ENCODE measurements around the gene SRRT.

DNA sequence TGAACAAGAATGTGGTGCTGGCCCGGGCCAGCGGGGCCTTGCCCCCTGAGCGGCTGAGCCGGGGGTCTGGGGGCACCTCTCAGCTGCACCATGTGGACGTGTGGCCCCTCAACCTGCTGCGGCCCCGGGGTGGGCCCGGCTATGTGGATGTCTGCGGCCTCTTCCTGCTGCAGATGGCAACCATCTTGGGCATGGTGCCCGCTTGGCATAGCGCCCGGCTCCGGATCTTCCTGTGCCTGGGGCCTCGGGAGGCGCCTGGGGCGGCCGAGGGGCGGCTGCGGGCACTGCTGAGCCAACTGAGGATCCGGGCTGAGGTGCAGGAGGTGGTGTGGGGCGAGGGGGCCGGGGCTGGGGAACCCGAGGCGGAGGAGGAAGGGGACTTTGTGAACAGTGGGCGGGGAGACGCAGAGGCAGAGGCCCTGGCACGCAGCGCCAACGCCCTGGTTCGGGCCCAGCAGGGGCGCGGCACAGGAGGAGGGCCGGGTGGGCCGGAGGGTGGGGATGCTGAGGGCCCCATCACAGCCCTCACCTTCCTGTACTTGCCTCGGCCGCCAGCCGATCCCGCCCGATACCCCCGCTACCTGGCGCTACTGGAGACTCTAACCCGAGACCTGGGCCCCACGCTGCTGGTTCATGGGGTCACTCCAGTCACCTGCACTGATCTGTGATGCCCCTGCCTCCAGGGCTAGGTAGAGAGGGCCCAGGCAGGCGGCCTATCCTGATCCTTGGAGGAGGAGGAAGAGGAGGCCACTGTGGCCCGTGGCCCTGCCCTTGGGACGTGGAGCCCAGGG, 8.8 kb upstream of the SRRT start:
- TF ChIP-seq POLR2A (IDR thresholded peaks at IDR 0.05), result no peak
- TF ChIP-seq, protein P1, sequence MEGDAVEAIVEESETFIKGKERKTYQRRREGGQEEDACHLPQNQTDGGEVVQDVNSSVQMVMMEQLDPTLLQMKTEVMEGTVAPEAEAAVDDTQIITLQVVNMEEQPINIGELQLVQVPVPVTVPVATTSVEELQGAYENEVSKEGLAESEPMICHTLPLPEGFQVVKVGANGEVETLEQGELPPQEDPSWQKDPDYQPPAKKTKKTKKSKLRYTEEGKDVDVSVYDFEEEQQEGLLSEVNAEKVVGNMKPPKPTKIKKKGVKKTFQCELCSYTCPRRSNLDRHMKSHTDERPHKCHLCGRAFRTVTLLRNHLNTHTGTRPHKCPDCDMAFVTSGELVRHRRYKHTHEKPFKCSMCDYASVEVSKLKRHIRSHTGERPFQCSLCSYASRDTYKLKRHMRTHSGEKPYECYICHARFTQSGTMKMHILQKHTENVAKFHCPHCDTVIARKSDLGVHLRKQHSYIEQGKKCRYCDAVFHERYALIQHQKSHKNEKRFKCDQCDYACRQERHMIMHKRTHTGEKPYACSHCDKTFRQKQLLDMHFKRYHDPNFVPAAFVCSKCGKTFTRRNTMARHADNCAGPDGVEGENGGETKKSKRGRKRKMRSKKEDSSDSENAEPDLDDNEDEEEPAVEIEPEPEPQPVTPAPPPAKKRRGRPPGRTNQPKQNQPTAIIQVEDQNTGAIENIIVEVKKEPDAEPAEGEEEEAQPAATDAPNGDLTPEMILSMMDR (IDR thresholded peaks at IDR 0.05 in 4 of 5, conservative IDR thresholded peaks at IDR 0.05 in 1 of 5), result no peak

All from gastrocnemius medialis (tissue), 4 donors.